ENCODE data around the gene PLA2G4A.

PLA2G4A gene

DNA sequence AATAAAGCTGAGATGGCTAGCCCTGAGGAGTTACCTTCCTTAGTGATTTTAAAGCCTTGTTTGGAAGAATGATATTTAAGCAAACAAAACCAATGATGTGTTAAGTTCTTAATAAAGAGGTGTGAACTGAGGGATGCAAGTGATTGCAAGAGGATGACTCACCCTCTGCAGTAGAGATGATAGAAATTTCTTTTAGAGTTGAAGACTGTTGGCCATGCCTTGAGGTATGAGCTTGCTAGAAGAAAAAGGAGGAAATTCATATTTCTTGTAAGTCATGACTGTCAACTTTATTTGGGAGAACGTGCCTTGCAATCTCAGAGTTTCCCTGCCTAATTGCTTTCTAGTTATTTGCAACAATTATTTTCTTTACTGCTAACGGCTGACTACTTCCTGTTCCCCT, 94.7 kb downstream of the PLA2G4A start:
- DNase-seq = no peak

DNA sequence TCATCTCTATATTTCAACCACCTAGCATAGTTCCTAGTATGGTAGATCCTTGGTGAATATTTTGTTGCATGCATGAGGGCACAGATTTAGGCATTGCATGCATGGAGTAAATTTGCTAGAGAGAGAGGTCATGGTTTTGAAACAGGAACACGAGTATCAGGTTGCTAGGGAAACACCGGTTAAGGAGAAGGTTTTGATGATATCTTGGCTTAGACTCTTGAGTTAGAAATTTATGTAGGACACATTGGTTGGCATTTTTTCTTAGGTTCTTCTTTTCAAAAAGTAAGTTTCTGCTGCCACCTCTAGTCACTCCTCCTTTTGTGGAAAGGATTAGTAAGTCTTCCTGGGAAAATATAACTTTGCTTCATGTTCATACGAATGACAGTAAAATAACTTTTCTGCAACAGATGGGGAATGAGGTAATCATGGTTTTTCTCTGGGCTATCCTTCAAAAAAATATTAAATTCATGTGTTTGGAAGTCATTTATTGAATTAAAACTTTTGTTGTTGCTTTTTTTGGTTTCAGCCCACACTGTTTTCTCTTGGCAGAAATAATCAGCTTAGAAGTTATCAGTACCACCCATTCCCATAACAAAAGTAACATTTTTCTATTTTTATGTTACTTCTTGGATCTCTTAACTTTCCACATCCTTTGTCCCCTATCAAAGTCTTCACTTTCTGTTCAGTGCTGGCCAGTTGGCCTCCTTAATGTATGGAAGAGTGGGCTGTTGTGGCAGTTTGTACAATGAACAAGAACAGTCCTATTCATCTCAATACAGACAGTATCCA, 97.3 kb downstream of the PLA2G4A start:
- DNase-seq = no peak

DNA sequence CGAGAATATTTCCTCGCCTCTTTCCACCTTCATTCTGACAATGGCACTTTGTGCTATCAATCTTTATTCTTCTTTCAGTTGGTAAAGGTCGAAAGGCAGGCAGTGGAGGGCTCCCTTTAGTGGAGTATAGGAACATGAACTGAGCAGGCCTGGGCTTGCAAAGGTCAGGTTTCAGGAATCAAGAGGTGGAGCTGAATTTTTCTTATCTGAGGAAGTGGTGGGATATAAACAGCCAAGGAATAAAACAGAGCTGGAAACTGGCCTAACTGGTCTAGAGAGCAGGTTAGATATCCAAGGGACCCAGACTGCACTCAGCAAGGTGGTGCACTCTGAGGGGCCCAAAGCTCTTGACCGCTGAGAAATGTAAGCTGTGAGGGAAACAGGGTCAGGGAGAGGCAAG, 99.1 kb downstream of the PLA2G4A start:
- DNase-seq = no peak

DNA sequence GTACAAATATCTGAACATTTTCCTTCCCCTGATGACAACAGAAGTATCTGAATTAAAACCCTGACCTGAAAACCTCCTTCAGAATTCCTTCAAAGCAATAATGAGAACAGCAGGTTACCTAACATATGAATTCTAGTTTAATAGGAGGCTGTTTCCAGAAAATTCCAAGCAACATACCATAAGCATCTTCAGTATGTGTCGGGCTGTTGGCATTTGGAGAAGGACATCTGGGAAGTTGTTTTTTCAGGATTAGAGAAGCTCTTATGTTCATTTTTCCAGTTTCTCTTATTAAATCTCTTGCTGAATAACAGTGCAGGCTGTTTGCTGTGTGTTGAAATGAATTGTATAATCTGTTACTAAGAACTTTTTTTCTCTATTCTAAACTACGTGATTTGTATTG, 101.5 kb downstream of the PLA2G4A start:
- no peak for DNase-seq

DNA sequence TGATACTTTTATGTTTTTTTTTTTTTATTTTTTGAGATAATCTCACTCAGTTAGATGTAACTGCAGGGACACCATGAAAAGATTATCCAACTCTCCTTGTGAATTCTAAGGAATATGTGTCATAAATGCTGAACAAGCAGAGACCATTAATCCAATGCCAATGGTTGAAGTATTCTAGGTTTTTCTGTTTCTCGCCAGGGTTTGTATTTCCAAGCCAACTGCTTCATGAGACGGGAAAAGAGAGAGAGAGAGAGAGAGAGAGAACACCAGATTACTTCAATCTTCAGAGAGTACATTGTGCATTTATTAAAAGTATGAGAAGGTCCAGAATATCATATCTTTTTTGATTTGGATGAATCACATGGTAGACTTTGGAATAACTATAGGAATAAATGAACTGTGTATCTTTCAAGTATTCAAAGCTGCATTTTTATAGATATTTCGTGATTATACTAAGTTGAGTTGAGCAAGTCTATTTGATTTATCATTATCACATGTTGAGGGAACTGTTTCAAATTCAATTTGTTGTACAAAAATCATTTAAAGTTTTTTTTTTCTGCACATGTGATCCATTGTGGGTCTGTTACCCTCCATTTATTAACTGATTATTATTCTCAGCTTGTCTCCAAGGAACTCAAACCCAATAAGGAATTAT, 108.4 kb downstream of the PLA2G4A start:
- no peak for DNase-seq

DNA sequence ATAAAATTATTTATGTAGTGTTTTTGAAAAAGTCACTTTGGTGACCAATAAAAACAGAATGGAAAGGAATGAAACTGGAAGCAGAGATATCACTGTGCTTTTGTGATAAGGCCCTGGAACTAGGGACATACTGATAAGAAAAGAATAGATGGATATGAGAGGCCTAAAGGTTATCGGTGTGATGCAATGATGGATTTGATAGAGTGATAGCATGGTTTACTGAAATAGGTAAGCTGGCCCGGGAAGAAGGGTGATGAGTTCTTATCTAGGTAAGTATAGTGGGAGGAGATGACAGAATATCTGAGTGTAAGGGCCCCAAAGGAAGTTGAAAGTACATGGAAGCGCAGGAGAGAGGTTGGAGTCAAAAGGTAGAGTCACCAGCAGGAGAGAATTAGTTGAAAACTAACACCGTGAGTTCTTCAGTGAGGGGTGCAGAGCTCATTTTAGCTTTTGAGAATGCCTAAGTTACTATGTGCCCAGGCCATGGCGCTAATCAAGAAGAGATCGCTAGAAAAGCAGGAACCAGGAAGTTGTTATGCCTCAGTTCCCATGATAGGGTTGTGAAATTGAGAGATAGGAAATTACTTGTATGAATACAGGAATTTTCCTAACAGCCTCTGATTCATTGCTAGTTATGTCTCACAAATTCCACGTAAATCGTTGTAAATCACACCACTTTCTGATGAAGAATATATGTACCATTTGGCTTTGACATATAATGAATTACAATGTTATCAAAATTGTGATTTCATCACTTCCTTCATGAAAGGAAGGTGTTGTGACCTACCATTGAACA, 115.3 kb downstream of the PLA2G4A start:
- DNase-seq = no peak

DNA sequence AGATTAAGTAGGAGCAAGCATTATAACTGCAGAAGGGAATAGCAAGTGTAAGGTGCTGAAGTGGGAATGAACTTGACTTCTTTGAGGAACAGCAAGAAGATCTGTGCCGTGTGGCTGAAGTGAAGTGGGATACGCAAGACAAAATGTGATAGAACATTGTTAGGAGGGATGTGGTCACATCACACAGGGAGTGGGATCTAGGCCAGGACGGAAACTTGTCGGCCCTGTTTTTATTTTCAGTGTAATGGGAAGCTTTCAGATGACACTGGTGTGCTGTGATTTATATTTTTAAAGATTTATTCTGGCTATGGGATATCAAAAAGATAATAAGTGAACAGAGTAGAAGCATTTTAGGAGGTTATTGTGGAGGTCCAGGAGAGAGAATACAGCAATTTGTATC, 116.4 kb downstream of the PLA2G4A start:
- no peak for DNase-seq

DNA sequence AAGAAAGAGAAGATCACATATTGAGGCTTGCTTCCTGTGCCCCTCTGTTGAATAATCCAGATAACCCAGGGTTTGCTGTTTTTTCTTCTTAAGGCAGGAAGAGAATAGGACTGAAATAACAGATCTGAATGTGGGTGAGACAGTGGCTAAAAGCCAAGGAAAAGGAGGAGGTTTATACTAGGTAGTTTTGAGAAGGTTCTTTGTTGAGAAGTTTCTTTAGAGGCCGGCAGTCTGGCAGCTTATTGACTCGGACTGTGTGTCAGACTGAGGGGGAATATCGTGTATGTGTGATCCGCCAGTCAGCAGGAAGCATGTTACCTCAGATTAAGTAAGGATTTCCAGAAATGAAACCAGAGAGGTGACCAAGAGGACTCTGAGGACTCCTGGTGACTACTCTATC, 119.8 kb downstream of the PLA2G4A start:
- no peak for DNase-seq

DNA sequence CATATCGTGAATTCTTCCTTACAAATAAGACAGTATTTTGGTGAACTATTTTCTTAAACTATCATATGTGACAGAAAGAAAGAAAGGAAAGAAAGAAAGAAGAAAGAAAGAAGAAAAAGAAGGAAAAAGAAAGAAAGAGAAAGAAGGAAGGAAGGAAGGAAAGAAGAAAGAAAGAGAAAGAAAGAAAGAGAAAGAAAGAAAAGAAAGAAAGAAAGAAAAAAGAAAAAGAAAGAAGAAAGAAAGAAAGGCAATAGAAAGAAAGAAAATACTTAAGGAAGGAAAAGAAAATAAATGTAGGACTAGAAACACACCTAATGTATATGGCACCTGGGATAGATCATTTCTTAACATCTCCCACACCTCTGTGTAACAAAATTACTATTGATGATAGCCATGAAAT, 120.4 kb downstream of the PLA2G4A start:
- DNase-seq = no peak

DNA sequence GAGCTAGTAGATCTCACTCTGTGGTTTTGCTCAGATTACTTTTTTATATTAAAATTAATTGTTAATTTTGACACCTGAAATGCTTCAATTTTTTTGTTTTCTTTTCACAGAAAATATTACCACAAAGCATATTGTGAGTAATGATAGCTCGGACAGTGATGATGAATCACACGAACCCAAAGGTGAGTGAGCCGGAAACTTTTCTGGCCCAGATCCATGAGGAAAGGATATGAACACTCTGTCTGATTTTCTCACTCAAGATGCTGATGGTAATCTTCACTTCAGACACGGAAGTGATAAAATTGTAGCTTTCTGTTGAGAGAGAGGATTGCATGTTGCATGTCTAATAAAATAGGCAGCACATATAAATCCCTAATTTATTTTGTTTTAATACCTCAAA, 121.8 kb downstream of the PLA2G4A start:
- DNase-seq = no peak

DNA sequence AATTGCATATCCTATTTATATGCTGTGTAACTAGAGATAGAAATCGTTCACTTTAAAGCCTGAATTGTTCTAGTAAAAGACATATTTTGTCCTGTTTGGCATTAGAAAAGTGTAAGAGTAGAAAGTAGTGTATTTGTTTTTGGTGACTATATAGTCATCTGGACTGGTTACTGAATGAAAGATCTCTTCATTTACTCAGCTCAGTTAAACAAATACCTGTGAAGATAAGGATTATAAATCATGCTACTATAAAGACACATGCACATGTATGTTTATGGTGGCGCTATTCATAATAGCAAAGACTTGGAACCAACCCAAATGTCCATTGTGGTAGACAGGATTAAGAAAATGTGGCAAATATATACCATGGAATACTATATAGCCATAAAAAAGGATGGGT, 125.1 kb downstream of the PLA2G4A start:
- DNase-seq = no peak

DNA sequence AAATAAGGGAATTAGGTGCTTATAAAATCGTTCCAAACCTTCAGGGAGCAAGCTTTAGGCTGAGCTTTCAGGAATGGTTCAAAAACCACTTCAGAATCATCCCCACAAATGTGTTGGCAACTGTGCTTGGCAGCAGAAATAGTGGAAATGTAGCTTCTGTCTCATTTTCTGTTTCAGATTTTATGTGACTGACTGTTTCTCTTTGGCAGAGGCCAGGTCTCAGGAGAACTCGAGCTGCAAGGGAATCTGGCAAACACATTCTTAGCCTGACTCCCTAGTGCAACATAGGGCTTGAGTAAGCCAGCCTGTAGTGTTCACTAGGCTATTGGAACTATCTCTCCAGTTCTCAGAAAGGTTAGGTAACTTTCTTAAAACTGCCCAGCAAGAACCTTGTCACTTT, 128.6 kb downstream of the PLA2G4A start:
- DNase-seq = no peak

DNA sequence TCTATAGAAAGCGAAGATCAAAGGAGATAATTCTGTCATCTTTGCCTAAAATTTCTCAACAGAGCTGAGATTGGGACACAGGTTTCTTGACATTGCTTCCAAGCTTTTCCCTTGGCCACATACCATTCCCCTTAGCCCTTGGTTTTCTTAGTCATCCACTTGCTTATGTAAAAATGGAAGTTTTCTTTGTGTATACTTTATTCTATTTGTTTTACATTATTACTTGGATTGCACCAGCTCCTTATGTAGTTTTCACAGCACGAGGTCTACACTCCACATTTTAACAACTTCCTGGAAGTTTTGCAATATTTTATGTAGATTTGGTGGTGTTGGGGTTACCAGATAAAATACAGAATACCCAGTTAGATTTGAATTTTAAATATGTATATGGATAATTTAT, 129.8 kb downstream of the PLA2G4A start:
- DNase-seq = no peak

DNA sequence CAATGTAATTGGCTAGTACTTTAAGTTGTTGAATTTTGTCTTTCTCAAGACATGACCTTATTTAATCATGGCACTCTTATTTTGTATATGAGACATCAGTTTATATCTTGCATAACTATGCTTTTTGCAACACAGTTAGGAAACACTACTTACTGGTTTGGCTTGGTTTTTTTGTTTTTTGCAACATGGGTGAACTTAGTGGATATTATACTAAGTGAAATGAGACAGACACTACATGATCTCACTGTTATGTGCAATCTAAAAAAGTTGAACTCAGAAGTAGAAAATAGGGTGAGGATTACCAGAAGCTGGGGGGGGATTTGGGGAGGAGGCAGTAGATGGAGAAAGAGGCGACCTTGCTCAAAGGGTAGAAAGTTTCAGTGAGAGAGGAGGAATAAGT, 132.1 kb downstream of the PLA2G4A start:
- no peak for DNase-seq

DNA sequence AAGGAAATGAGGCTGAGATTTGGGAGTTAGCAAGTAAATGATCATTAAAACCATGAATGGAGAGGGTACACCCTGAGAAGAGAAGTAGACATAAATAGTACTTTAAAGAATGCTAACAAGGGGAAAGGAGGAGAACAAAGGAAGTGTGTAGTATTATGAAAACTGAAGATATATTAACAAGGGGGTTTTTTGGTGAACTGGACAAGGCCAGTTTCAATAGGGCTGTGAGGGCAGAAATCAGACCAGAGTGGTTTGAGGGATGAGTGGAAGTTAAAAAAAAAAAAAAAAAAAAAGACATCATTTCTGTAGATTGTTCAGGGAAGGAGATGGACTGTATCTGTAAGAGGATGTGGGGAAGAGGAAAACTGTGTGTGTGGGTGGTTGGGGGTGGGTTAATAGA, 137.1 kb downstream of the PLA2G4A start:
- no peak for DNase-seq

DNA sequence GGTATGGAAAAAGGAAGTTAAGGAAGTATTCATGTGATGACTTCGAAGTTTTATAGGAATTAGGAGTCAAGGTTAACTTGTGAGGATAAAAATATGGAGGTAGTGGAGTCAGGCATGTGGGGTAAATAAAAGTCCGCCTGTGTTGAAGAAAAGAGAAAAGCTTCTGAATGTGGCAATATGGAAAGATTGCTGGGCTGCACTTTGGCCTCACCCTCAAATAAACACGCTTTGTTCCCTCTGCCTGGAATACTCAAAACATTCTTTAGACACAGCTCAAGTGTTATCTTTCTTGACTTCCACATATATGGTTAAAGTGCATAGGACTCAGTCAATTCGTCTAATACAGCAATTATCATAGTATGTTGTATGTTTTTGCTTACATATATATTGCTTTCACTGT, 137.7 kb downstream of the PLA2G4A start:
- no peak for DNase-seq

DNA sequence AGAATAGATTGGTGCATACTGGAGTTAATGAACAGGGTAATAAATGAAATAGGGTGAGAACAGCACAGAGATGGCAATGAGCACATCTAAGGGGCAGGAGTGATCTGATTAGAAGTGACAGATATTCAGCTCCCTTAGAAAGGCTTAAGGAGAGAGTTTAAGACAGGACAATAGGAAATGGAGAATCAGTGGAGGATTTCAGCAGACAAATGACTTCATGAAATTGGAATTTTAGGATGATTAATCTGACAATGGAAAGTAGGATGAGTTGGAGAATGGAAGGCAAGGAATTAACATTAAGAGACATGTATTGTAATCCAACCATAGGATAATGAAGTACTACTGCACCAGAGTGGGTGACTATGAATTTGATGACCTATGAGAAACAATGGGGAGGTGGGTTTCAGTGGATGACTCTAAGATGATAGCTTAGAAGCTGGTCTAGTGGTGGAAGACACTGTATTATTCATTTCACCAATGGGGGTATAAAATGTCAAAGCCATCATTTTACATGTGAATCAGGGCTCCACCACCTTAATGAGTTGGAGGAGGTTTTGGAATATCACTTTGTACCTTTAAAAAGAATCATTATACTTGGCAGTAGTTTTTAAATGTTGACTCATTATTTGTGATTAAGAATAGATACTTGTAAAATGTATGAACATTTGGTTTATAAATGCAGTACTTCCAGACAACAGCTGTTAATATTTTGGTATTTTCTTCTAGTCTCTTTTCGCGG, 139.1 kb downstream of the PLA2G4A start:
- no peak for DNase-seq

DNA sequence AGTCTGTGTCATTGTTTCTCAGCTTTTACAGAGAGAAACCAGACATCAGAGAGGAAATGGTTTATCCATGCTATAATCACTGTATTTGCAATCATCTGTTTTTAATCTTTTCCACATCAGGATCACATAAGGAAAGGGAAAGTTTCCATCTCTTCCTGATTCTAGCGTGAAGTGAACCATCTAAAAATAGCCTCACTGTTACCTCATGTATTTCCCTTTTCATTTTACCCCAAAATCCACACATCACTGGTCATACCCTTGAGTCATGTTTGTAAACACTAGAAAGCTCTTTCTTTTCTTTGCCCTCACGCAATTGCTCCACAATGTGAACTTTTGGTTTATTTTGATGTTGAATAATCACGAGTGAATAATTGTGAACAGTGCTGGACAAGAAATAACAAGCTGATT, 146.0 kb downstream of the PLA2G4A start:
- no peak for DNase-seq

DNA sequence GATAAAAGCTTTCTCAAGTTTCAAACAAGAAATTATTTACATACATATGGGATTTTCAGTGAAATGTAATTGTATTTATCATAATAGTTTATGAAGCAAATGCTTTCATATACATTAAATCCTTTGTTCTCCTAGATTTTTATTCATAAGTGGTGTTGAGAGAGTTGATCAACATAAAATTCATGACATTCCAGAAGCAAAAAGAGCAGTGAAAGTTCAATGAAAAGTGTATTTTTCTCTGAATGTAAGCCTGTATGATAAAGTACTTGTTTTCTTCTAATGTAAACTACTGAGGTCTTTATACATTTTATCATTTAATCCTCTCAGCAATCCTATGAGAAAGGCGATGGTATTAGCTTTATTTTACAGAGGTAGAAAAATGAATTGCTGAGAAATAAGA, 146.5 kb downstream of the PLA2G4A start:
- DNase-seq = no peak

DNA sequence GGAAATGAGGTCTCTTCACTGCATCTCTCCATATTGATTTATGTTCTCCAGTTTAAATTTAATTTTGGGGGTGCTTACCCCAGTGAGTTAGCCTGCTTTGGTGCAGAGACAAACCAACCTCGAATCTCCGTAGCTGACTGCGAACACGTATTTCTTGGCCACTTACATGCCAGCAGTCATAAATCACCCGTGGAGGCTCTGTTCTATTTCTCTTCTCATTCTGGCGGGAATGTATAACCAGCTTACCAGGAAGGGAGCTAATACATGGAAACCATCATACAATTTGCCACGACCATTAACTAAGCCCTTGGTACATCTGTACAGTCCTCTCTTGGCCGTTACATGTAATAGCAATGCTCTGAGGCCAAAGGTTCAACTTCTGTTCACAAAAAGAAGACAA, 148.0 kb downstream of the PLA2G4A start:
- DNase-seq = no peak

DNA sequence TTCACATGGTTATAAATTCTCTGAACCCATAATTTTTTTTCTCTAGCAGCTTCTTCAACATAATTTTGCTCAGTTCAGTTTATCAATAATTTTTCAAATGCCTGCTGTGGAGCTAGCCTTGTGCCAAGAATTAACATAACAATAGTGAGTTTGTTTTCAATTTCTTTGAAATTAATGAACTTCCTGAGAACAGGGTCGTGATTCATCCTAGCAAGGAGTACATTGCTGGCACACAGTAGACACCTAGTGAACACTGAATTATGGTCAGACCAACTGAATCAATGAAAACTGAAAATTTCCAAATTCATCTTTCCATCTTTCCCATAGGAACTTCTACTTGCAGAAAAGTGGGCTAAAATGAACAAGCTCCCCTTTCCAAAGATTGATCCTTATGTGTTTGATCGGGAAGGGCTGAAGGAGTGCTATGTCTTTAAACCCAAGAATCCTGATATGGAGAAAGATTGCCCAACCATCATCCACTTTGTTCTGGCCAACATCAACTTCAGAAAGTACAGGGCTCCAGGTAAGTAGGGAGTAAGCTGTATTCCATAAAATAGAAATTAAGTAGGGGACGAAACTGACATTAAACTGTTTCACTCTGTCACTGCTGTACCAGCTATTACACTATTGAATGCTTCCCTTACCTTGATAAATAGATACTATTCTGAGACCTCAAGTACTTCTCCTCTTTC, 148.7 kb downstream of the PLA2G4A start:
- DNase-seq = no peak
